HepG2 (cell line): ENCODE data around the gene GTF2F1. TPM values are rescaled to one million over a fixed set of nuclear protein-coding genes. Genes with fewer than 3 reads are reported as not detected.

Experiments used
- DPF2 ChIP-seq: sonication (generic); formaldehyde crosslinking; IDR thresholded peaks from 2 replicates; pipeline ENCODE4 v1.4.0; 2020; ENCODE audit warnings: mild to moderate bottlenecking, low read depth, missing genetic modification reagents, borderline replicate concordance
- ELF4 ChIP-seq: sonication (generic); formaldehyde crosslinking; IDR thresholded peaks from 2 replicates; pipeline ENCODE4 v1.5.0; 2020; ENCODE audit warnings: missing genetic modification reagents, mild to moderate bottlenecking, moderate library complexity, borderline replicate concordance
- HOXA9 ChIP-seq: sonication (generic); formaldehyde crosslinking; IDR thresholded peaks from 2 replicates; pipeline ENCODE4 v1.8.1; 2022; ENCODE audit warnings: missing genetic modification reagents, mild to moderate bottlenecking, moderate library complexity, borderline replicate concordance
- JUNB ChIP-seq: sonication (generic); formaldehyde crosslinking; IDR thresholded peaks from 2 replicates; pipeline ENCODE4 v1.8.0; 2022; ENCODE audit warnings: missing genetic modification reagents, mild to moderate bottlenecking, borderline replicate concordance
- MIXL1 ChIP-seq: IDR thresholded peaks from 2 replicates; pipeline ENCODE4 v1.6.1; 2016
- NFKBIZ ChIP-seq: IDR thresholded peaks from 2 replicates; pipeline ENCODE4 v1.6.1; 2018; ENCODE audit warnings: missing genetic modification reagents, missing compliant biosample characterization
- NFRKB ChIP-seq: fragments of 450-650 bp; IDR thresholded peaks from 2 replicates; pipeline ENCODE4 v1.6.1; 2017
- PLRG1 ChIP-seq: fragments of 450-650 bp; conservative IDR thresholded peaks from 2 replicates; pipeline ENCODE4 v1.6.1; 2016
- SNAI1 ChIP-seq: sonication (generic); formaldehyde crosslinking; IDR thresholded peaks from 2 replicates; pipeline ENCODE4 v1.5.0; 2020; ENCODE audit warnings: mild to moderate bottlenecking, missing genetic modification reagents, borderline replicate concordance
- STAG1 ChIP-seq: sonication (generic); formaldehyde crosslinking; IDR thresholded peaks from 2 replicates; pipeline ENCODE4 v1.4.0; 2020; ENCODE audit warnings: missing genetic modification reagents
- U2AF2 ChIP-seq: fragments of 200-400 bp; formaldehyde crosslinking; IDR thresholded peaks from 2 replicates; pipeline ENCODE4 v1.6.1; 2017; ENCODE audit warnings: low read depth, mild to moderate bottlenecking, low read length
- ZKSCAN5 ChIP-seq: sonication (generic); formaldehyde crosslinking; IDR thresholded peaks from 2 replicates; pipeline ENCODE4 v1.5.1; 2020; ENCODE audit warnings: mild to moderate bottlenecking, missing genetic modification reagents
- ZNF251 ChIP-seq: sonication (generic); formaldehyde crosslinking; IDR thresholded peaks from 2 replicates; pipeline ENCODE4 v1.9.0; 2021; ENCODE audit warnings: mild to moderate bottlenecking, missing genetic modification reagents
- ZNF644 ChIP-seq: IDR thresholded peaks from 2 replicates; pipeline ENCODE4 v1.6.1; 2016; ENCODE audit warnings: low read depth
- polyA plus RNA-seq, 8 experiments: library from polyadenylated mRNA; depleted of rRNA in 3 of 8; stranded (reverse) in 7 of 8; unstranded in 1 of 8; fragments of >200 nt; fragmentation: Illumina TruSeq in 4 of 8; extraction: Trizol in 4 of 8; gene quantifications; 2 replicates each; pipeline versions ENCODE4 v1.2.1 to v1.2.3, GENCODE V29; 2011 to 2016; ENCODE audit warnings: low read depth in 4 of 8, missing spikeins in 1 of 8, mixed read lengths in 1 of 8; ENCODE audit not compliant: insufficient read depth in 1 of 8
- total RNA-seq, 5 experiments: library from RNA; depleted of rRNA; stranded (reverse); fragments of >200 nt; fragmentation: Illumina TruSeq; extraction: Trizol; gene quantifications; 2 replicates each; pipeline ENCODE4 v1.2.3, GENCODE V29; 2016; ENCODE audit warnings: low read depth in 1 of 5
- TF ChIP-seq, protein P1 (sequence below): sonication (generic); formaldehyde crosslinking; IDR thresholded peaks from 2 replicates; pipeline ENCODE4 v1.4.0; 2020; ENCODE audit warnings: missing genetic modification reagents
- TF ChIP-seq, protein P2 (sequence below): sonication (generic); formaldehyde crosslinking; conservative IDR thresholded peaks from 2 replicates; pipeline ENCODE4 v1.5.0; 2020; ENCODE audit warnings: missing genetic modification reagents
- TF ChIP-seq, protein P3 (sequence below): sonication (generic); formaldehyde crosslinking; IDR thresholded peaks from 2 replicates; pipeline ENCODE4 v1.9.0; 2021; ENCODE audit warnings: missing genetic modification reagents, borderline replicate concordance
- TF ChIP-seq, protein P4 (sequence below): sonication (generic); formaldehyde crosslinking; IDR thresholded peaks from 2 replicates; pipeline ENCODE4 v1.5.0; 2020; ENCODE audit warnings: missing genetic modification reagents, mild to moderate bottlenecking, borderline replicate concordance
- TF ChIP-seq, protein P5 (sequence below): sonication (generic); formaldehyde crosslinking; IDR thresholded peaks from 2 replicates; pipeline ENCODE4 v1.8.1; 2023; ENCODE audit warnings: mild to moderate bottlenecking, inconsistent platforms, moderate library complexity, missing genetic modification reagents, borderline replicate concordance

The GTF2F1 gene
- total and polyA plus RNA-seq, 2 of the 13 experiments (the other 11 are each of a cell fraction or from before 2014, with no cell fraction given), result 27.8 to 34.1 TPM

DNA sequence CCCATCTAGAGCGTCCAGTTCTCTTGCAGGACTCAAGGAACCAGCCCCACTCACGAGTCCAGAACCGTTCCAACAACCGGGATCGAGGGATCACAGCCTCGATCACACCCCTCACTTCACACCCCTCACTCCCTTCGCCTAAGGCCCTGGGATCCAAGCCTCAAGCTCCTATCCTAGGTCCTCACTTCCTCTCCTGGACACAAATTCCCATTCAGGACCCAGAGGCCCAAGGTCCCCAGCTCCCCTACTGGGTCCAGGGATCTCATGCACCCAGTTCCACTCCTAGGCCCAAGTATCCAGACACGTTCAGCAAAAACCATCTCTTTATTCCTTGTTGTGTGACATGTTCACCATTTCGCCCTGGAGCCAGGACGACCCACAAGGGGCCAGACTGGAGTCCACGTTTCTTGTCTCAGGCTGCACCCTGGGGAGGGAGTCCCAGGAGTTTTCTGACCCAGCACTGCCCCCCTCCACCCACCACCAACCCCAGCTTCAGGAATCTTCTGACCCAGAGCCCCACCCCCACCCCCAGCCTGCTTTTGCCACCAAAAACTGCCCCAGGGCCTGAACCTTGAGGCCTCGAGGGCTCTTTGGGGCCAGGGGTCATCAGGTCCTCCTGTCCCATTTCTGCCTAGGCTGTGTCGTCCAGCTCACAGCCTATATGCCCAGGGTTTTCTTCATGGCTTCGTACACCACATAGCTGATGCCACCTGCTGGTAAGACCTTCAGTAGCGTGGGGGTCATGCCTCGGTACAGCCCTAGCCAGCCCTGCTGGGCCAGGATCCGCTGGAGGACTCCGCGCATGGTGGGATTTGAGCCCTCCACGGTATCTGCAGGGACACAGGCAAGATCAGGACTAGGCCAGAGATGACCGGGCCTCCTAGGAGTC lies 33.0 kb upstream of the GTF2F1 start (continued):
- TF ChIP-seq, protein P1, sequence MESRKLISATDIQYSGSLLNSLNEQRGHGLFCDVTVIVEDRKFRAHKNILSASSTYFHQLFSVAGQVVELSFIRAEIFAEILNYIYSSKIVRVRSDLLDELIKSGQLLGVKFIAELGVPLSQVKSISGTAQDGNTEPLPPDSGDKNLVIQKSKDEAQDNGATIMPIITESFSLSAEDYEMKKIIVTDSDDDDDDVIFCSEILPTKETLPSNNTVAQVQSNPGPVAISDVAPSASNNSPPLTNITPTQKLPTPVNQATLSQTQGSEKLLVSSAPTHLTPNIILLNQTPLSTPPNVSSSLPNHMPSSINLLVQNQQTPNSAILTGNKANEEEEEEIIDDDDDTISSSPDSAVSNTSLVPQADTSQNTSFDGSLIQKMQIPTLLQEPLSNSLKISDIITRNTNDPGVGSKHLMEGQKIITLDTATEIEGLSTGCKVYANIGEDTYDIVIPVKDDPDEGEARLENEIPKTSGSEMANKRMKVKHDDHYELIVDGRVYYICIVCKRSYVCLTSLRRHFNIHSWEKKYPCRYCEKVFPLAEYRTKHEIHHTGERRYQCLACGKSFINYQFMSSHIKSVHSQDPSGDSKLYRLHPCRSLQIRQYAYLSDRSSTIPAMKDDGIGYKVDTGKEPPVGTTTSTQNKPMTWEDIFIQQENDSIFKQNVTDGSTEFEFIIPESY (CRISPR knock-in tag), result peak; percentile 96
- TF ChIP-seq U2AF2, result no peak
- TF ChIP-seq, protein P2, sequence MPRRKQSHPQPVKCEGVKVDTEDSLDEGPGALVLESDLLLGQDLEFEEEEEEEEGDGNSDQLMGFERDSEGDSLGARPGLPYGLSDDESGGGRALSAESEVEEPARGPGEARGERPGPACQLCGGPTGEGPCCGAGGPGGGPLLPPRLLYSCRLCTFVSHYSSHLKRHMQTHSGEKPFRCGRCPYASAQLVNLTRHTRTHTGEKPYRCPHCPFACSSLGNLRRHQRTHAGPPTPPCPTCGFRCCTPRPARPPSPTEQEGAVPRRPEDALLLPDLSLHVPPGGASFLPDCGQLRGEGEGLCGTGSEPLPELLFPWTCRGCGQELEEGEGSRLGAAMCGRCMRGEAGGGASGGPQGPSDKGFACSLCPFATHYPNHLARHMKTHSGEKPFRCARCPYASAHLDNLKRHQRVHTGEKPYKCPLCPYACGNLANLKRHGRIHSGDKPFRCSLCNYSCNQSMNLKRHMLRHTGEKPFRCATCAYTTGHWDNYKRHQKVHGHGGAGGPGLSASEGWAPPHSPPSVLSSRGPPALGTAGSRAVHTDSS (CRISPR knock-in tag), result no peak
- TF ChIP-seq ELF4, result no peak
- TF ChIP-seq, protein P3, sequence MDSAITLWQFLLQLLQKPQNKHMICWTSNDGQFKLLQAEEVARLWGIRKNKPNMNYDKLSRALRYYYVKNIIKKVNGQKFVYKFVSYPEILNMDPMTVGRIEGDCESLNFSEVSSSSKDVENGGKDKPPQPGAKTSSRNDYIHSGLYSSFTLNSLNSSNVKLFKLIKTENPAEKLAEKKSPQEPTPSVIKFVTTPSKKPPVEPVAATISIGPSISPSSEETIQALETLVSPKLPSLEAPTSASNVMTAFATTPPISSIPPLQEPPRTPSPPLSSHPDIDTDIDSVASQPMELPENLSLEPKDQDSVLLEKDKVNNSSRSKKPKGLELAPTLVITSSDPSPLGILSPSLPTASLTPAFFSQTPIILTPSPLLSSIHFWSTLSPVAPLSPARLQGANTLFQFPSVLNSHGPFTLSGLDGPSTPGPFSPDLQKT (CRISPR knock-in tag), result no peak
- TF ChIP-seq MIXL1 (CRISPR knock-in tag), result no peak
- TF ChIP-seq SNAI1 (CRISPR knock-in tag), result no peak
- TF ChIP-seq ZKSCAN5 (CRISPR knock-in tag), result no peak
- TF ChIP-seq DPF2 (CRISPR knock-in tag), result no peak
- TF ChIP-seq ZNF251, result no peak
- TF ChIP-seq STAG1 (CRISPR knock-in tag), result peak; percentile 63
- no peak for TF ChIP-seq JUNB (CRISPR knock-in tag)
- TF ChIP-seq, protein P4, sequence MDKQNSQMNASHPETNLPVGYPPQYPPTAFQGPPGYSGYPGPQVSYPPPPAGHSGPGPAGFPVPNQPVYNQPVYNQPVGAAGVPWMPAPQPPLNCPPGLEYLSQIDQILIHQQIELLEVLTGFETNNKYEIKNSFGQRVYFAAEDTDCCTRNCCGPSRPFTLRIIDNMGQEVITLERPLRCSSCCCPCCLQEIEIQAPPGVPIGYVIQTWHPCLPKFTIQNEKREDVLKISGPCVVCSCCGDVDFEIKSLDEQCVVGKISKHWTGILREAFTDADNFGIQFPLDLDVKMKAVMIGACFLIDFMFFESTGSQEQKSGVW (CRISPR knock-in tag), result no peak
- TF ChIP-seq NFKBIZ (CRISPR knock-in tag), result no peak
- no peak for TF ChIP-seq HOXA9 (CRISPR knock-in tag)
- no peak for TF ChIP-seq NFRKB
- TF ChIP-seq, protein P5, sequence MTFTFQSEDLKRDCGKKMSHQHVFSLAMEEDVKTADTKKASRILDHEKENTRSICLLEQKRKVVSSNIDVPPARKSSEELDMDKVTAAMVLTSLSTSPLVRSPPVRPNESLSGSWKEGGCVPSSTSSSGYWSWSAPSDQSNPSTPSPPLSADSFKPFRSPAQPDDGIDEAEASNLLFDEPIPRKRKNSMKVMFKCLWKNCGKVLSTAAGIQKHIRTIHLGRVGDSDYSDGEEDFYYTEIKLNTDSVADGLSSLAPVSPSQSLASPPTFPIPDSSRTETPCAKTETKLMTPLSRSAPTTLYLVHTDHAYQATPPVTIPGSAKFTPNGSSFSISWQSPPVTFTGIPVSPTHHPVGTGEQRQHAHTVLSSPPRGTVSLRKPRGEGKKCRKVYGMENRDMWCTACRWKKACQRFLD (CRISPR knock-in tag), result no peak
- TF ChIP-seq ZNF644 (CRISPR knock-in tag), result no peak
- TF ChIP-seq PLRG1, result no peak
